ENCODE measurements around the gene MAML2.

The MAML2 gene

GRCh38 chr11:96024666-96025065 lies 318.3 kb downstream of the MAML2 start:
- no peak for DNase-seq

DNA sequence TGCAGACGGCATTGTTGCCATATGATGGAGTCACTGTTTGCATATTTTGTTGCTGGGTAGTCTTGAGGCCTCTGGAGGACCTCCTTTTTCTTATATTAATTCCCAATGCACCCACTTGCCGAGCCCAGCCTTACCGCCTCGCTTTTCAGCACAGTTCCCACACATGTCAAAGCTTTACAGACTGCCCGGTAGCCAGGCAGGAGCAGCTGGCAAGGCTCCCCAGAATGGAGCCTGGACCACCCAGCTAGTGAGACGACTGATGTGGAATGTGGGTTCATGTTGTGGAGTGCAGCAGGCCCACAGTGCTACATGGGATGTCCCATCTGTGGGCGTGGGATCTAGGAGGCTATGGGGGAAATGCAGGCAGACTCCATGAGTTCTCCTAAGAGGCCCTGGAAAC lies 319.7 kb downstream of the MAML2 start:
- DNase-seq = no peak

GRCh38 chr11:96021901-96022650 lies 320.9 kb downstream of the MAML2 start:
- no peak for DNase-seq

DNA sequence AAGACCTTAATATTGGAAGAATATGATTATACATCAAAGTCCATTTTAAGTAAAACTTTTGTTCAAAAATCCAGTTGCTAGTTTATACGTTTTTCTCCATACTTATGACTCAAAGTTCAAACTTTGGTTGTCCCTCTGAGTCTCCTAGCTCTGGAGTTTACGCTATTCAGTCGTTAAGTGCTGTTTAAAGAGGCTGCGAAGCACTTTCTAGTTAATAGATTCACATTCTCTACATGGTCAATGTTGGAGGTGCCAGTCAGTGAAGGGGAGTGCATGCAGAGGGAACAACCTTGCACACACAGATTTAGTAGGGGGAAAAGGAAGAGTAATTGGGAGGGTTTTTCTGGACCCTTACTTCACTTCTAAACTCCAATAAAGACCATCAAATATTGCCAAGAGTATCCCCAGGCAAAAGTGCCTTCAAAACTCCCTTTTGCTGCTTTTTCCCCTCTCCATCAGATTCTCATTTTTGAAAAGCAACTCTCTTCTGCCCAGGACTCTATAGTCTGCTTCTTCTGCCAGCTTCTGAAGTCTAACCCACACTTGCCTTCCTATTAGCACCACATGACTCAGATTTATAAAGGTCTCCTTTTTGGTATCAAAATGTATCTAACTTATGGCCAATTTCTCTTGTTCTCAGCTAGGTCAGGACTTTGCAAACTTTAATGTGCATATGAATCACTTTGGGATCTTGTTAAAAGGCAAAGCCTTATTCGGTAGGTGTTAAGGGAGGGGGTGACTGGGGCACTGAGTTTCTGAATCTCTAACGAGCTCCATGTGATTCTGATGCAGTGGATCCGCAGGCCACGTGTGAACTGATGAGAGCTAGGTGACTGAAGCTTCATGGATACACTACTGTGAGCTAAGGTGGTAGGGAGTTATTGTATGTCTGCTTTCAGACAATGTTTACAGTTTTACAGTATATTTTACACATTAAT lies 322.9 kb downstream of the MAML2 start:
- no peak for DNase-seq

DNA sequence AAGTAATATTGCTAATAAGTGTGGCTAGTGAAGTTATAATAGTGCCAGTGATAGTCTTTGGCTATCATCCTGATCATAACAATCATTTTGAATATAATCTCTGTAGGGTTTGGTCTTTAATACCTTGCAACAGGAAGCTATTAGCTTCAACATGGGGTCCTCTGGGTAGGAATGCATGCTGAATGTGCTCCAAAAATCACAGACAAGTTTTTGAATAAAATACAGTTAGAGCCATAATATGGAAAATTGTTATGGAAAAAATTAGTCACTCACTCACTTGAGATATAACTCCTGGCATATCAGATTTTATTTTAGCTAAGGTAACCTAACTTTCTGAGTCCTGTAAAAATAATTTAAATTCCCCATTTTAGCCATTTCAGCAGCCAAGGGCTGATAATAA lies 323.7 kb downstream of the MAML2 start:
- DNase-seq = no peak

- DNase-seq = no peak
These were observed 325.1 kb downstream of the MAML2 start for GRCh38 chr11:96017856-96018255.

DNA sequence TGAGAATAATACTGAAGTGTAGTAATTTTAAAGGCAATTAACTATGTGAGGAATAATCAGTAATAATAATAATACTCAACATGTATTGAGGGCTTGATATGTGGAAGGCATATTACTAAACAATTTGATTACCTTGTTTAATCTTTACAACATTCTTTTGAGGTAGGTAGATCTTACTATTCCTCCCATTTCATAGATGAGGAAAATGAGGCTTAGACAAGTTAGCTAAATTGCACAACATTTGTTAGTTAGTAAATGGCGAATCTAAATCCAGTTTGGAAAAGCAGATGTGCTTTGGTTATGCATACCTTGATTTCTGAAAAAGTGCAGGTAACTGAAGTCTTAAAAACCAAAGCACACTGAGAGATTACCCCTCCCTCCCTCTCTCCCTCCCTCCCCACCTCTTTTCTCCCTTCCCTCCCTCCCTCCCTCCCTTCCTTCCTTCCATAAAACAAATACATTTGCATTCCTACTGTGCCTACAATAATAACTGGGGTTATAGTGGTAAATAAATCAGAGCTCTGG lies 326.0 kb downstream of the MAML2 start:
- DNase-seq = no peak

- no peak for DNase-seq
These were observed 327.0 kb downstream of the MAML2 start for GRCh38 chr11:96015906-96016565.

DNA sequence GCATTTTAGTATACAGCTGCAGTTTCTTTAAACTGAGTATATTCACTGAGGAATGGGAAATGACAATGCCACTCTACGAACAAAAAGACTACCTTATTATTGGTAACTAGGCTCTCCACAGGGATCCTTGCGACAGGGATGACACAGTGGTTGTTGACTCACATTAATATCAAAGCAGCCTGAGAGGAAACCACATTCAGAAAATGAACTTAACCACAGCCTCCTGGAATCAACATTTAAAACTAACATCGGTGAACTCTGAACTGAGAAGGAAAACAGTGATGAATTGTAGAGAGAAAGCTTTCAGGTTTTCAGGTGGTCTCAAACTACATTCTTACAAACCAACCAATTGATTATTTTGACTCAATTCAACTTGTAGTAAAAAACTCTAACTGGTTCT lies 328.8 kb downstream of the MAML2 start:
- DNase-seq = peak; percentile 67

GRCh38 chr11:96013461-96014213 lies 329.4 kb downstream of the MAML2 start:
- DNase-seq = no peak

DNA sequence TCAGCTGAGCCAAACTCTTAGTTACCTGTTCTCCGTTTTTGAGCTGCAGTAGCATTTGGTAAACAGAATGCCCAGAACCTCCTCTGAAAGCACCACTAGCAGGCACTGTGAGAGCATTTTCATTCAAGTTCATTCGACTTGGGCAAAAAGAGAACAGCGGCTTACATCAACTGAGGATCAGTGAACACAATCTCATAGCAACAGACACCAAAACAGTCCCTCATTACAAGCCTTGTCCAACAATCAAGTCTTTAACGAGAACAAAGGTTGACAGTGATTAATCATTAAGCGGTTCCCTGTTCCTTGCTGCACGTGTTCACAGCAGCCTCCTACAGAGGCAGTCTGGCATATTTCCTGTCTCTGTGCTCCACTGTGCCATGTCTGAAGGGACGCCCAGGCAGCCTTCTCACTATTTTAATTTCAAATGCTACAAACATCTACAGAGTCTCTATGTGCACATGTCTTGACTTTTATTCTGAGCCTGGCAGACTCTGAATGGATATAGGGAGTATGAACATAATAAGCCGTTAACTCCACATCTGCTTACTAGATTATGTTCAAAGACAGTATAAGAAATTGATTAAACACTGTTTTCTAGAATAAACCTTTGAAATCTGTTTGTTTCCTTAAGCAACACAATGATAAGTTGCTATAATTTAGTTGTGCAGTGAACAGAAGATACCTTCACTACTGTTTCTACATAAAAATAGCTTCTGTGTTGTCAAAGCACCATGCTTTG lies 330.7 kb downstream of the MAML2 start:
- DNase-seq = peak; percentile 95

- no peak for DNase-seq
These were observed 332.3 kb downstream of the MAML2 start for GRCh38 chr11:96010683-96011082.

DNA sequence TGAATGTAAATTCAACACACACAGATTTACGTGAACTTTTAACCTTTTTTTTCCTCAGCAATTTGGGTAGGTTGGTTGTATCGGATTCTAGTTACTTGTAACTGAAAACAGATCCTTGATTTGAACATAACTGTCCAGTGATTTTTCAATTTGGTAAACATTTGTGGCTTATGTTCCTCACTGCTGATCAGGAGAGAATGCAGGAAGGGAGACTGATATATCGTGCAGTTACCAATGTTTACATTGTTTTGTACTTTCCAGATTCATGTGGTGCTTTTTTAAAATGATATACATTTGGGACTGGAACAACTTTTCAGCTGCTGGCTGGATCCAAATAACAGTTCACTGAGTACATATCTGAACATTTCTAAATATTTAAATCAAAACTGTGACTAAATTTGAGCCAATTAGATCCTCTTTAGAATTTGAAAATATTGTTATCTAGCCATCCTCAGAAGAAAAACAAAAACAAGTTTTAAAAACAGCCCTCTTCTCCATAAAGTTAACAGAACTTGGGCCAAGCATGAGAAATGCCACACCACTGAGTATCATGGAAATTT lies 334.8 kb downstream of the MAML2 start:
- no peak for DNase-seq

GRCh38 chr11:96006037-96006436 lies 337.0 kb downstream of the MAML2 start:
- no peak for DNase-seq

DNA sequence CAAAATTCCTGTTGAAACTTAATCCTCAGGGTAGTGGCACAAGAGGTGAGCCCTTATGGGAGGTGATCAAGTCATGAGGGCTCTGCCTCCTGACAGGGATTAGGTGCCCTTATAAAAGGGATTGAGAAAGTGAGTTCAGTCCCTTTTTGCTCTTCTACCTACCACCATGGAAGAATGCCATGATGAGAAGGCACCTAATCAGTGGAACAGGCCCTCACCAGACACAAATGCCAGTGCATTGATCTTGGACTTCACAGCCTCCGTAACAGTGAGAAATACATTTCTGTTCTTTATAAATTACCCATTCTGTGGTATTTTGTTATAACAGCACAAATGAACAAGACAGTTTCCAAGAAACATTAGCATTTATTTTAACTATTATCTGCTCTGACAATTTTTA lies 338.1 kb downstream of the MAML2 start:
- no peak for DNase-seq

DNA sequence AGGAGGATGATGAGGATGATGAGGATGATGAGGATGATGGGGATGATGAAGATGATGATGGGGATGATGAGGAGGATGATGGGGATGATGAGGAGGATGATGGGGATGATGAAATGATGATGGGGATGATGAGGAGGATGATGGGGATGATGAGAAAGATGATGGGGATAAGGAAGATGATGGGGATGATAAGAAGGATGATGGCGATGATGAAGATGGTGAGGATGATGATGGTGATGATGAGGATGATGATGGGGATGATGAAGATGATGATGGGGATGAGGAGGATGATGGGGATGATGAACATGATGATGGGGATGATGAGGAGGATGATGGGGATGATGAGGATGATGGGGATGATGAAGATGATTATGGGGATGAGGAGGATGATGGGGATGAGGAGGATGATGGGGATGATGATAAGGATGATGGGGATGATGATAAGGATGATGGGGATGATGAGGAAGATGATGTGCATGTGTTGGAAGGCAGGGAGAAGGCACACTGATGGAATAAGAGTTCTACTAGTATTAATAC lies 340.2 kb downstream of the MAML2 start:
- no peak for DNase-seq

DNA sequence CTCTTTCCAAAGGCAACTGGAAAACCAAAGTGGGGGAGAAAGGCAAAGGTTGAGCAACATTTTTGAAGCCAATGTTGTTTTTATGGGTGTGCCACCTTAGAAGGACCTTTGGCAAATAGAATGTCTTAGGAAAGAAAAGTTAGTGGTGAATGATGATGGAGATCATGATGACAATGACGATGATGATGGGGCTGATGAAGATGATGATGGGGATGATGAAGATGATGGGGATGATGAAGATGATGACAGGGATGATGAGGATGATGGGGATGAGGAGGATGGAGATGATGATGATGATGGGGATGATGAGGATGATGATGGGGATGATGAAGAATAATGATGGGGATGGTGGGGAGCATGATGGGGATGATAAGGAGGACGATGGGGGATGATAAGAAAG lies 340.7 kb downstream of the MAML2 start:
- DNase-seq = no peak

GRCh38 chr11:96001037-96001436 lies 342.0 kb downstream of the MAML2 start:
- DNase-seq = no peak

GRCh38 chr11:95999711-96000406 lies 343.1 kb downstream of the MAML2 start:
- DNase-seq = no peak

DNA sequence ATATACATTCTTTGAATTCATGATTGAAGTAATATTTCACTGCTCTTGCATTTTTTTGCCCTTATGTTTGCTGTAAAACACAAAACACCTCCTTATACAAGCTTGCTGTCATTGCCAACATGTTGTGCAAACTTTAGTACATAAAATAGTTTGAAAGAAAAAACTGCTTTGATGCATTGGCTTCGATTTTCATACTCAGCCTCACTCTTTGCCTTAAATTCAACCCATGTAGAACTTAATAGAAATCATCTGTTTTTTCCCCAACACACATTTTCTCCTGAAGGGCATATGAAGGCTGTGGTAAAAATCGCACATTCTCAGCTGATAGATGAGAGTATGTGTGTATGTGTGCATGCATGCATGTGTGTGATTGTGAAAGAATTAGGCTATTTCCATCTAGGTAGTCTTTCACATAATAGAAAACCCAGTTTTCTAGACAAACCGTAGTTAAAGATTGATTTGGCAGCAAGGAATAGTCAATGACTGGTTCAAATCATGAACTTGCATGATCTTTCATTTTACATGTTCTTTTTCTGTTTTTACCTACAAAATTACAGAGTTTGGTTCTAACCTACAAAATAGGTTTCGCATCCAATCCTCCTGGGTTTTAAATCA lies 346.3 kb downstream of the MAML2 start:
- DNase-seq = no peak
